Measurements from ENCODE around the gene HMGA1. TPM values are rescaled to one million over a fixed set of nuclear protein-coding genes. Genes with fewer than 3 reads are reported as not detected.

Gene HMGA1
- total and polyA plus RNA-seq, 2 experiments from 2014 or later = 243 to 332 TPM

- H3K4me2 ChIP-seq (ENCODE audit: unreplicated experiment) = no peak overlapping the region
- no peak overlapping the region for H3K27ac ChIP-seq
- no peak overlapping the region for H2AFZ ChIP-seq
- H3K36me3 ChIP-seq (ENCODE audit: low read depth) = no peaks in the 10 kb centered on the region
- in situ Hi-C loops (cut with MboI) = no loop called here
- H3K9ac ChIP-seq = no peak overlapping the region
- no peak for DNase-seq
- no peak overlapping the region for H3K4me3 ChIP-seq
- no peaks in the 10 kb centered on the region for H3K27me3 ChIP-seq (replicated peaks; ENCODE audit: insufficient read depth)
- WGBS, 2 experiments (ENCODE audit: low coverage in 1 of 2, low lambda C conversion rate in 2 of 2, missing lambda C conversion rate in 2 of 2) = 85 to 92% methylated on average over 2 of the region's 2 CpGs
- H3F3A ChIP-seq (ENCODE audit: insufficient read depth) = no peaks in the 10 kb centered on the region
- no peaks in the 10 kb centered on the region for H3K79me2 ChIP-seq (ENCODE audit: insufficient read depth)
- no peaks in the 10 kb centered on the region for H3K4me1 ChIP-seq (ENCODE audit: insufficient read depth)
- H3K9me3 ChIP-seq (ENCODE audit: low read depth) = no peaks in the 10 kb centered on the region
- no peak for TF ChIP-seq EZH2 (IDR thresholded peaks at IDR 0.05; ENCODE audit: insufficient read depth, poor library complexity, severe bottlenecking)
- TF ChIP-seq EZH2phosphoT487 (IDR thresholded peaks at IDR 0.05; ENCODE audit: insufficient read depth, low read depth) = no peak
- H3K9me2 ChIP-seq (ENCODE audit: insufficient read depth) = no peaks in the 10 kb centered on the region
- no peaks in the 10 kb centered on the region for H4K20me1 ChIP-seq (ENCODE audit: insufficient read depth)
Measured at GRCh38 chr6:34205916-34206315, 30.8 kb upstream of the HMGA1 start.

GRCh38 chr6:34206726-34207125 is 29.9 kb upstream of the HMGA1 start:
- Histone ChIP-seq H3K9ac (no peak overlapping the region), H3K4me3 (no peak overlapping the region), H3K36me3 (ENCODE audit: low read depth) (no peaks in the 10 kb centered on the region), H3K9me2 (ENCODE audit: insufficient read depth) (no peaks in the 10 kb centered on the region), H4K20me1 (ENCODE audit: insufficient read depth) (no peaks in the 10 kb centered on the region), H3K9me3 (ENCODE audit: low read depth) (no peaks in the 10 kb centered on the region), H3K4me2 (ENCODE audit: unreplicated experiment) (no peak overlapping the region), H3K4me1 (ENCODE audit: insufficient read depth) (no peaks in the 10 kb centered on the region), H2AFZ (no peak overlapping the region), H3K27me3 (replicated peaks; ENCODE audit: insufficient read depth) (no peaks in the 10 kb centered on the region), H3K79me2 (ENCODE audit: insufficient read depth) (no peaks in the 10 kb centered on the region), H3K27ac (no peak overlapping the region), H3F3A (ENCODE audit: insufficient read depth) (no peaks in the 10 kb centered on the region)
- no peak for TF ChIP-seq EZH2phosphoT487 (IDR thresholded peaks at IDR 0.05; ENCODE audit: insufficient read depth, low read depth)
- TF ChIP-seq EZH2 (IDR thresholded peaks at IDR 0.05; ENCODE audit: insufficient read depth, poor library complexity, severe bottlenecking) = no peak
- WGBS, 2 experiments (ENCODE audit: low coverage in 1 of 2, low lambda C conversion rate in 2 of 2, missing lambda C conversion rate in 2 of 2) = 77 to 96% methylated on average over 5 to 7 of the region's 7 CpGs
- no peak for DNase-seq
- in situ Hi-C loops (cut with MboI) = no loop called here

- Histone ChIP-seq H3K9me2 (ENCODE audit: insufficient read depth) (no peaks in the 10 kb centered on the region), H2AFZ (no peak overlapping the region), H3K79me2 (ENCODE audit: insufficient read depth) (no peaks in the 10 kb centered on the region), H3K4me2 (ENCODE audit: unreplicated experiment) (no peak overlapping the region), H3K9me3 (ENCODE audit: low read depth) (no peaks in the 10 kb centered on the region), H3K27ac (no peak overlapping the region), H3K27me3 (replicated peaks; ENCODE audit: insufficient read depth) (no peaks in the 10 kb centered on the region), H3K4me3 (no peak overlapping the region), H3K36me3 (ENCODE audit: low read depth) (no peaks in the 10 kb centered on the region), H3K4me1 (ENCODE audit: insufficient read depth) (no peaks in the 10 kb centered on the region), H4K20me1 (ENCODE audit: insufficient read depth) (no peaks in the 10 kb centered on the region), H3F3A (ENCODE audit: insufficient read depth) (no peaks in the 10 kb centered on the region), H3K9ac (no peak overlapping the region)
- no peak for TF ChIP-seq EZH2phosphoT487 (IDR thresholded peaks at IDR 0.05; ENCODE audit: insufficient read depth, low read depth)
- no peak for TF ChIP-seq EZH2 (IDR thresholded peaks at IDR 0.05; ENCODE audit: insufficient read depth, poor library complexity, severe bottlenecking)
- 85 to 91% methylated on average over 4 of the region's 4 CpGs for WGBS, 2 experiments (ENCODE audit: low coverage in 1 of 2, low lambda C conversion rate in 2 of 2, missing lambda C conversion rate in 2 of 2)
- in situ Hi-C loops (cut with MboI) = no loop called here
- DNase-seq = no peak
Measured at GRCh38 chr6:34207695-34208443, 28.8 kb upstream of the HMGA1 start.

GRCh38 chr6:34213772-34214171 is 22.9 kb upstream of the HMGA1 start:
- in situ Hi-C loops (cut with MboI) = no loop called here
- TF ChIP-seq EZH2 (IDR thresholded peaks at IDR 0.05; ENCODE audit: insufficient read depth, poor library complexity, severe bottlenecking) = no peak
- Histone ChIP-seq H3F3A (ENCODE audit: insufficient read depth) (no peaks in the 10 kb centered on the region), H3K36me3 (ENCODE audit: low read depth) (no peaks in the 10 kb centered on the region), H2AFZ (no peak overlapping the region), H3K27ac (no peak overlapping the region), H3K4me3 (no peak overlapping the region), H3K27me3 (replicated peaks; ENCODE audit: insufficient read depth) (no peaks in the 10 kb centered on the region), H3K9me3 (ENCODE audit: low read depth) (no peaks in the 10 kb centered on the region), H3K9me2 (ENCODE audit: insufficient read depth) (no peaks in the 10 kb centered on the region), H4K20me1 (ENCODE audit: insufficient read depth) (no peaks in the 10 kb centered on the region), H3K4me1 (ENCODE audit: insufficient read depth) (no peaks in the 10 kb centered on the region), H3K79me2 (ENCODE audit: insufficient read depth) (no peaks in the 10 kb centered on the region), H3K4me2 (ENCODE audit: unreplicated experiment) (no peak overlapping the region), H3K9ac (no peak overlapping the region)
- 80 to 84% methylated on average over 4 of the region's 4 CpGs for WGBS, 2 experiments (ENCODE audit: low coverage in 1 of 2, low lambda C conversion rate in 2 of 2, missing lambda C conversion rate in 2 of 2)
- DNase-seq = no peak
